Myocyte (in vitro differentiated cells): ENCODE data around the gene VWC2. TPM values are rescaled to one million over a fixed set of nuclear protein-coding genes. Genes with fewer than 3 reads are reported as not detected.

Experiments
- DNase-seq: peaks from one replicate; pipeline ENCODE4 v3.0.0-alpha.2; 2012; ENCODE audit warnings: low read depth
- polyA plus RNA-seq: library from polyadenylated mRNA; unstranded; fragments of >200 nt; gene quantifications from one replicate; pipeline ENCODE4 v1.2.1, GENCODE V29; 2012; ENCODE audit warnings: missing spikeins
- total RNA-seq: library from RNA; depleted of rRNA; stranded (reverse); fragments of >200 nt; gene quantifications from 2 replicates; pipeline ENCODE4 v1.2.3, GENCODE V29; 2014

VWC2 gene
- not detected in 2 replicates for total RNA-seq
- polyA plus RNA-seq: not detected

GRCh38 chr7:49773218-49773935 is at the start of gene VWC2:
Gene VWC2, plus strand, starts transcription at chr7:49773638. Its CDS starts 1,798 bp downstream, at chr7:49775436.
- DNase-seq: no peak

GRCh38 chr7:49724071-49724470 is 49.4 kb upstream of the VWC2 start:
- no peak for DNase-seq

GRCh38 chr7:49731836-49732235 is 41.6 kb upstream of the VWC2 start:
- no peak for DNase-seq

- DNase-seq: no peak
These were observed 10.8 kb upstream of the VWC2 start for GRCh38 chr7:49762666-49763065.

- no peak for DNase-seq
These were observed 9.6 kb upstream of the VWC2 start for GRCh38 chr7:49763791-49764190.

- no peak for DNase-seq
These were observed 6.5 kb upstream of the VWC2 start for GRCh38 chr7:49766966-49767365.

- no peak for DNase-seq
These were observed 5.7 kb upstream of the VWC2 start for GRCh38 chr7:49767719-49768118.

- no peak for DNase-seq
These were observed 5.2 kb upstream of the VWC2 start for GRCh38 chr7:49768254-49768653.

GRCh38 chr7:49768835-49769234 is 4.6 kb upstream of the VWC2 start:
- no peak for DNase-seq

GRCh38 chr7:49769285-49769857 is 4.1 kb upstream of the VWC2 start:
- DNase-seq: no peak

GRCh38 chr7:49770838-49771237 is 2.6 kb upstream of the VWC2 start:
- DNase-seq: no peak

GRCh38 chr7:49771427-49772176 is 1.8 kb upstream of the VWC2 start:
- DNase-seq: no peak

GRCh38 chr7:49772916-49773217 is 571 bp upstream of the VWC2 start:
- no peak for DNase-seq

- no peak for DNase-seq
These were observed 559 bp downstream of the VWC2 start for GRCh38 chr7:49773936-49774458.

- DNase-seq: no peak
These were observed 1.1 kb downstream of the VWC2 start for GRCh38 chr7:49774459-49775064.

- no peak for DNase-seq
These were observed 1.9 kb downstream of the VWC2 start for GRCh38 chr7:49775065-49775948.

GRCh38 chr7:49775949-49776443 is 2.6 kb downstream of the VWC2 start:
- no peak for DNase-seq

- DNase-seq: no peak
These were observed 3.6 kb downstream of the VWC2 start for GRCh38 chr7:49776994-49777393.

GRCh38 chr7:49778731-49779270 is 5.4 kb downstream of the VWC2 start:
- DNase-seq: no peak

GRCh38 chr7:49780953-49781352 is 7.5 kb downstream of the VWC2 start:
- DNase-seq: no peak
